Pons (tissue), 1 donor: ENCODE measurements around the gene IFNAR1.
A peak's percentile ranks its signal among the peaks of the same experiment; 100 is the strongest.
"Not testable (repeated sequence)": the region's sequence is repeated elsewhere in the genome, so short reads cannot be mapped to it uniquely, and the experiment has no call there.

Experiments used
- DNase-seq: peaks from one replicate; pipeline ENCODE4 v3.0.0-alpha.2; 2016; ENCODE audit warnings: low spot score

The IFNAR1 gene

GRCh38 chr21:33377221-33377920 is 52.6 kb downstream of the IFNAR1 start:
- peak; percentile 38 for DNase-seq

- DNase-seq: no peak
Measured at GRCh38 chr21:33378081-33378480, 53.3 kb downstream of the IFNAR1 start.

- peak; percentile 69 for DNase-seq
Measured at GRCh38 chr21:33379934-33380333, 55.2 kb downstream of the IFNAR1 start.

- peak; percentile 87 for DNase-seq
Measured at GRCh38 chr21:33380483-33380998, 55.8 kb downstream of the IFNAR1 start.

GRCh38 chr21:33381381-33381780 is 56.6 kb downstream of the IFNAR1 start:
- DNase-seq: not testable (repeated sequence)

GRCh38 chr21:33383056-33383888 is 58.5 kb downstream of the IFNAR1 start:
- peak; percentile 51 for DNase-seq

- no peak for DNase-seq
Measured at GRCh38 chr21:33384841-33385331, 60.1 kb downstream of the IFNAR1 start.

GRCh38 chr21:33386222-33386784 is 61.5 kb downstream of the IFNAR1 start:
- no peak for DNase-seq

- no peak for DNase-seq
Measured at GRCh38 chr21:33387294-33387693, 62.5 kb downstream of the IFNAR1 start.

GRCh38 chr21:33388188-33388587 is 63.4 kb downstream of the IFNAR1 start:
- DNase-seq: no peak

- DNase-seq: no peak
Measured at GRCh38 chr21:33390479-33390878, 65.7 kb downstream of the IFNAR1 start.

- DNase-seq: no peak
Measured at GRCh38 chr21:33391656-33392055, 66.9 kb downstream of the IFNAR1 start.

- no peak for DNase-seq
Measured at GRCh38 chr21:33392284-33392985, 67.7 kb downstream of the IFNAR1 start.

- no peak for DNase-seq
Measured at GRCh38 chr21:33393348-33393747, 68.6 kb downstream of the IFNAR1 start.

- peak; percentile 74 for DNase-seq
Measured at GRCh38 chr21:33394260-33394659, 69.5 kb downstream of the IFNAR1 start.

GRCh38 chr21:33395891-33396331 is 71.1 kb downstream of the IFNAR1 start:
- DNase-seq: no peak

GRCh38 chr21:33396436-33396835 is 71.7 kb downstream of the IFNAR1 start:
- DNase-seq: no peak

GRCh38 chr21:33396951-33397350 is 72.2 kb downstream of the IFNAR1 start:
- no peak for DNase-seq

GRCh38 chr21:33397717-33398116 is 72.9 kb downstream of the IFNAR1 start:
- DNase-seq: no peak

GRCh38 chr21:33398361-33398760 is 73.6 kb downstream of the IFNAR1 start:
- no peak for DNase-seq

- peak; percentile 39 for DNase-seq
Measured at GRCh38 chr21:33401630-33401992, 76.8 kb downstream of the IFNAR1 start.
